Astrocyte (in vitro differentiated cells and primary cell): Measurements from ENCODE around the gene C6orf58. TPM values are rescaled to one million over a fixed set of nuclear protein-coding genes. Genes with fewer than 3 reads are reported as not detected.
A peak's percentile ranks its signal among the peaks of the same experiment; 100 is the strongest.

Experiments used
- DNase-seq: peaks from one replicate; pipeline ENCODE4 v3.0.0-alpha.2; 2010; ENCODE audit warnings: low read depth
- FAIRE-seq: peaks from 2 replicates; lab custom pipeline; 2011; peaks lifted over from hg19 to GRCh38; lab: Jason Lieb, UNC
- H2AFZ ChIP-seq: 2 replicates; pipeline ENCODE4 v1.6.0; 2012; ENCODE audit warnings: low read depth, low read length, inconsistent platforms
- H3K27ac ChIP-seq: 2 replicates; pipeline ENCODE4 v1.5.1; 2011; ENCODE audit warnings: low read depth, low read length, inconsistent platforms
- H3K27me3 ChIP-seq: 2 replicates; pipeline ENCODE4 v1.6.0; 2011; ENCODE audit warnings: low read length, inconsistent platforms; ENCODE audit not compliant: insufficient read depth
- H3K36me3 ChIP-seq: 2 replicates; pipeline ENCODE4 v1.5.1; 2011; ENCODE audit warnings: low read length, inconsistent platforms; ENCODE audit not compliant: insufficient read depth
- H3K4me1 ChIP-seq: 2 replicates; pipeline ENCODE4 v1.5.1; 2011; ENCODE audit warnings: low read length, inconsistent platforms; ENCODE audit not compliant: insufficient read depth
- H3K4me2 ChIP-seq: 2 replicates; pipeline ENCODE4 v1.6.0; 2012; ENCODE audit warnings: low read length, inconsistent platforms
- H3K4me3 ChIP-seq: 2 replicates; pipeline ENCODE4 v1.5.1; 2011; ENCODE audit warnings: low read depth, mild to moderate bottlenecking, low read length, inconsistent platforms; ENCODE audit not compliant: insufficient read depth
- H3K79me2 ChIP-seq: 2 replicates; pipeline ENCODE4 v1.6.0; 2012; ENCODE audit warnings: mild to moderate bottlenecking, low read length, inconsistent platforms; ENCODE audit not compliant: insufficient read depth
- H3K9ac ChIP-seq: 2 replicates; pipeline ENCODE4 v1.6.0; 2012; ENCODE audit warnings: mild to moderate bottlenecking, low read length, inconsistent platforms
- H3K9me3 ChIP-seq: 2 replicates; pipeline ENCODE4 v1.5.1; 2012; ENCODE audit warnings: low read depth, mild to moderate bottlenecking, low read length, inconsistent platforms; ENCODE audit not compliant: insufficient read depth
- H4K20me1 ChIP-seq: 2 replicates; pipeline ENCODE4 v1.6.0; 2012; ENCODE audit warnings: low read length, inconsistent platforms; ENCODE audit not compliant: insufficient read depth
- H3K27ac Mint-ChIP-seq: one replicate; pipeline ENCODE4 v1.8.0; 2021; ENCODE audit warnings: mild to moderate bottlenecking, mixed read lengths; ENCODE audit not compliant: unreplicated experiment
- H3K27me3 Mint-ChIP-seq: one replicate; pipeline ENCODE4 v1.8.0; 2021; ENCODE audit warnings: low read depth, mixed read lengths; ENCODE audit not compliant: unreplicated experiment
- H3K36me3 Mint-ChIP-seq: one replicate; pipeline ENCODE4 v1.8.0; 2021; ENCODE audit warnings: low read depth, mixed read lengths; ENCODE audit not compliant: unreplicated experiment
- H3K4me1 Mint-ChIP-seq: one replicate; pipeline ENCODE4 v1.8.0; 2021; ENCODE audit warnings: low read depth, mixed read lengths; ENCODE audit not compliant: unreplicated experiment
- H3K4me3 Mint-ChIP-seq: one replicate; pipeline ENCODE4 v1.8.0; 2021; ENCODE audit warnings: mild to moderate bottlenecking, moderate library complexity, mixed read lengths; ENCODE audit not compliant: unreplicated experiment
- H3K9me3 Mint-ChIP-seq: one replicate; pipeline ENCODE4 v1.8.0; 2021; ENCODE audit warnings: mild to moderate bottlenecking, mixed read lengths; ENCODE audit not compliant: unreplicated experiment
- CTCF ChIP-seq: IDR thresholded peaks from 2 replicates; pipeline ENCODE4 v1.5.1; 2011; ENCODE audit warnings: low read depth, mild to moderate bottlenecking, inconsistent platforms, low read length, moderate library complexity; ENCODE audit not compliant: insufficient read depth
- EZH2 ChIP-seq: IDR thresholded peaks from 2 replicates; pipeline ENCODE4 v1.6.1; 2012; ENCODE audit warnings: mild to moderate bottlenecking, low read length, inconsistent platforms; ENCODE audit not compliant: insufficient read depth
- total RNA-seq: library from RNA; stranded (reverse); gene quantifications from 2 replicates; pipeline ENCODE4 v1.2.1, GENCODE V29; 2021

The C6orf58 gene
- total RNA-seq, 1 donor from 2014 or later: not detected

DNA sequence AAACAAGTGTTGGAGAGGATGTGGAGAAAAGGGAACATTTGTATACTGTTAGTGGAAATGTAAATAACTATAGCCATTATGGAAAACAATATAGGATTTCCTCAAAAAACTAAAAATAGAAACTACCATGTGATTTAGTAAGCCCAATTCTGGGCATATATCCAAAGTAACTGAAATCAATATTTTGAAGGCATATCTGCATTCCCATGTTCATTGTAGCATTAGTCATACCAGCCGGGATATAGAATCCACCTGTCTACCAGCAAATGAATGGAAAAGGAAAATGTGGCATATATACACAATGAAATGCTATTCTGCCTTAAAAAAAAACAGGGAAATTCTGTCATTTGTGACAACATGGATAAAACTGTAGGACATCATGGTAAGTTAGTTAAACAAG, 15.3 kb upstream of the C6orf58 start:
- no peaks in the 10 kb centered on the region for H3K79me2 ChIP-seq

GRCh38 chr6:127564761-127565160, 12.2 kb upstream of the C6orf58 start:
- Mint-ChIP-seq H3K4me1 (peaks cover 8% of the 10 kb centered on the region), H3K27ac (no peak overlapping the region), H3K9me3 (no peaks in the 10 kb centered on the region), H3K4me3 (no peak overlapping the region), H3K27me3 (no peaks in the 10 kb centered on the region), H3K36me3 (no peaks in the 10 kb centered on the region)
- H3K27me3 ChIP-seq: no peaks in the 10 kb centered on the region
- no peak overlapping the region for H3K9ac ChIP-seq
- no peak overlapping the region for H3K4me2 ChIP-seq
- H4K20me1 ChIP-seq: no peaks in the 10 kb centered on the region
- H3K9me3 ChIP-seq: no peaks in the 10 kb centered on the region
- no peaks in the 10 kb centered on the region for H3K4me1 ChIP-seq
- FAIRE-seq: no peak
- H3K4me3 ChIP-seq: no peak overlapping the region
- TF ChIP-seq CTCF (no peak), EZH2 (no peak)
- no peak overlapping the region for H3K27ac ChIP-seq
- H2AFZ ChIP-seq: no peak overlapping the region
- DNase-seq: no peak
- H3K79me2 ChIP-seq: no peaks in the 10 kb centered on the region
- no peaks in the 10 kb centered on the region for H3K36me3 ChIP-seq

More for the DNA sequence above, 15.3 kb upstream of the C6orf58 start:
- peak; percentile 23 for DNase-seq
- no peak for TF ChIP-seq CTCF
- TF ChIP-seq EZH2: no peak
- no peak overlapping the region for H3K4me2 ChIP-seq
- H3K9me3 Mint-ChIP-seq: no peaks in the 10 kb centered on the region
- H3K4me3 ChIP-seq: no peak overlapping the region
- H2AFZ ChIP-seq: no peak overlapping the region
- no peaks in the 10 kb centered on the region for H3K4me1 ChIP-seq
- no peaks in the 10 kb centered on the region for H4K20me1 ChIP-seq
- no peak overlapping the region for H3K9ac ChIP-seq
- no peaks in the 10 kb centered on the region for H3K36me3 ChIP-seq
- H3K27me3 Mint-ChIP-seq: no peaks in the 10 kb centered on the region
- H3K27ac ChIP-seq: no peak overlapping the region
- no peaks in the 10 kb centered on the region for H3K27me3 ChIP-seq
- no peak overlapping the region for H3K4me3 Mint-ChIP-seq
- peaks cover 3% of the 10 kb centered on the region for H3K4me1 Mint-ChIP-seq
- no peak for FAIRE-seq
- no peaks in the 10 kb centered on the region for H3K36me3 Mint-ChIP-seq
- H3K9me3 ChIP-seq: no peaks in the 10 kb centered on the region
- H3K27ac Mint-ChIP-seq: no peak overlapping the region

GRCh38 chr6:127566119-127566518, 10.9 kb upstream of the C6orf58 start:
- Histone ChIP-seq H3K9me3 (no peaks in the 10 kb centered on the region), H2AFZ (no peak overlapping the region), H3K4me1 (no peaks in the 10 kb centered on the region), H4K20me1 (no peaks in the 10 kb centered on the region), H3K36me3 (no peaks in the 10 kb centered on the region), H3K27ac (no peak overlapping the region), H3K79me2 (no peaks in the 10 kb centered on the region), H3K4me3 (no peak overlapping the region), H3K9ac (no peak overlapping the region), H3K4me2 (no peak overlapping the region), H3K27me3 (no peaks in the 10 kb centered on the region)
- no peak overlapping the region for H3K4me3 Mint-ChIP-seq
- H3K4me1 Mint-ChIP-seq: peaks cover 14% of the 10 kb centered on the region
- H3K27me3 Mint-ChIP-seq: no peaks in the 10 kb centered on the region
- DNase-seq (no peak), FAIRE-seq (no peak)
- TF ChIP-seq EZH2 (no peak), CTCF (no peak)
- no peaks in the 10 kb centered on the region for H3K36me3 Mint-ChIP-seq
- H3K27ac Mint-ChIP-seq: peak overlapping the region; percentile 30
- no peaks in the 10 kb centered on the region for H3K9me3 Mint-ChIP-seq
